ENCODE data around the gene ZNHIT6. TPM values are rescaled to one million over a fixed set of nuclear protein-coding genes. Genes with fewer than 3 reads are reported as not detected.

ZNHIT6 gene
- total RNA-seq, 2 experiments from 2014 or later: 14.5 to 24.5 TPM

GRCh38 chr1:85616736-85617135 is 91.5 kb downstream of the ZNHIT6 start:
- intact Hi-C loops (cut with micrococcal nuclease; ENCODE audit: unreplicated experiment): no loop called here
- Histone ChIP-seq H3K4me1 (ENCODE audit: insufficient read depth, low read length, poor library complexity, severe bottlenecking) (no peaks in the 10 kb centered on the region), H4K20me1 (ENCODE audit: insufficient read depth, low read length) (no peaks in the 10 kb centered on the region), H3K4me2 (ENCODE audit: low read length) (no peak overlapping the region), H3K9me2 (ENCODE audit: insufficient read depth, low read length) (no peaks in the 10 kb centered on the region), H2AFZ (ENCODE audit: low read length) (no peak overlapping the region), H3K9me3 (ENCODE audit: low read length) (peaks cover 3% of the 10 kb centered on the region), H3K4me3 (ENCODE audit: low read depth, low read length, poor library complexity, severe bottlenecking) (no peak overlapping the region), H3K79me2 (ENCODE audit: insufficient read depth, low read depth, low read length) (no peaks in the 10 kb centered on the region), H3K36me3 (ENCODE audit: insufficient read depth, low read length) (no peaks in the 10 kb centered on the region), H3K27ac (ENCODE audit: low read depth, low read length, poor library complexity, severe bottlenecking) (no peak overlapping the region)
- TF ChIP-seq EZH2phosphoT487 (IDR thresholded peaks at IDR 0.05; ENCODE audit: borderline replicate concordance, low read depth, low read length) (no peak), CTCF (conservative IDR thresholded peaks at IDR 0.05; ENCODE audit: low read length) (no peak)
- POLR2A ChIA-PET: no interaction called here
- no TSS peak for BruUV-seq (replicated peaks)
- CTCF ChIA-PET (ENCODE audit: unreplicated experiment): no interaction called here
- no peak for DNase-seq (ENCODE audit: low spot score)

GRCh38 chr1:85616364-85616705 is 91.9 kb downstream of the ZNHIT6 start:
- intact Hi-C loops (cut with micrococcal nuclease; ENCODE audit: unreplicated experiment): no loop called here
- no peaks in the 10 kb centered on the region for H3K4me1 ChIP-seq (ENCODE audit: insufficient read depth, low read length, poor library complexity, severe bottlenecking)
- no peaks in the 10 kb centered on the region for H3K9me3 ChIP-seq (ENCODE audit: low read length)
- H3K4me2 ChIP-seq (ENCODE audit: low read length): no peak overlapping the region
- H4K20me1 ChIP-seq (ENCODE audit: insufficient read depth, low read length): no peaks in the 10 kb centered on the region
- no peak overlapping the region for H3K27ac ChIP-seq (ENCODE audit: low read depth, low read length, poor library complexity, severe bottlenecking)
- no TSS peak for BruUV-seq (replicated peaks)
- no peaks in the 10 kb centered on the region for H3K9me2 ChIP-seq (ENCODE audit: insufficient read depth, low read length)
- TF ChIP-seq EZH2phosphoT487 (IDR thresholded peaks at IDR 0.05; ENCODE audit: borderline replicate concordance, low read depth, low read length) (no peak), CTCF (conservative IDR thresholded peaks at IDR 0.05; ENCODE audit: low read length) (no peak)
- H3K4me3 ChIP-seq (ENCODE audit: low read depth, low read length, poor library complexity, severe bottlenecking): no peak overlapping the region
- CTCF ChIA-PET (ENCODE audit: unreplicated experiment): no interaction called here
- no peaks in the 10 kb centered on the region for H3K36me3 ChIP-seq (ENCODE audit: insufficient read depth, low read length)
- POLR2A ChIA-PET: no interaction called here
- DNase-seq (ENCODE audit: low spot score): no peak
- no peak overlapping the region for H2AFZ ChIP-seq (ENCODE audit: low read length)
- no peaks in the 10 kb centered on the region for H3K79me2 ChIP-seq (ENCODE audit: insufficient read depth, low read depth, low read length)

- no peaks in the 10 kb centered on the region for H4K20me1 ChIP-seq (ENCODE audit: insufficient read depth, low read length)
- no peaks in the 10 kb centered on the region for H3K9me3 ChIP-seq (ENCODE audit: low read length)
- H3K4me2 ChIP-seq (ENCODE audit: low read length): no peak overlapping the region
- H3K9me2 ChIP-seq (ENCODE audit: insufficient read depth, low read length): no peaks in the 10 kb centered on the region
- no peaks in the 10 kb centered on the region for H3K79me2 ChIP-seq (ENCODE audit: insufficient read depth, low read depth, low read length)
- H3K27ac ChIP-seq (ENCODE audit: low read depth, low read length, poor library complexity, severe bottlenecking): no peak overlapping the region
- CTCF ChIA-PET (ENCODE audit: unreplicated experiment): no interaction called here
- POLR2A ChIA-PET: interaction anchor here (0.6 kb wide), 1 partner anchor 14 kb away, joined by 3 read pairs; no protein-coding TSS in a partner anchor
- no peaks in the 10 kb centered on the region for H3K4me1 ChIP-seq (ENCODE audit: insufficient read depth, low read length, poor library complexity, severe bottlenecking)
- DNase-seq (ENCODE audit: low spot score): no peak
- TF ChIP-seq CTCF (conservative IDR thresholded peaks at IDR 0.05; ENCODE audit: low read length): no peak
- TF ChIP-seq EZH2phosphoT487 (IDR thresholded peaks at IDR 0.05; ENCODE audit: borderline replicate concordance, low read depth, low read length): no peak
- no peak overlapping the region for H3K4me3 ChIP-seq (ENCODE audit: low read depth, low read length, poor library complexity, severe bottlenecking)
- H2AFZ ChIP-seq (ENCODE audit: low read length): no peak overlapping the region
- no TSS peak for BruUV-seq (replicated peaks)
- no peaks in the 10 kb centered on the region for H3K36me3 ChIP-seq (ENCODE audit: insufficient read depth, low read length)
- intact Hi-C loops (cut with micrococcal nuclease; ENCODE audit: unreplicated experiment): no loop called here
These were observed 92.5 kb downstream of the ZNHIT6 start for GRCh38 chr1:85615586-85616363.

All from OCI-LY7 (cell line).